Uterus (tissue), 2 donors: Measurements from ENCODE around the gene KRTAP5-8.

Source experiments
- POLR2A ChIP-seq, 2 donors: fragments of 450-650 bp; IDR thresholded peaks; one replicate each; pipeline ENCODE4 v1.6.1; 2016; ENCODE audit warnings: antibody characterized with exemption in 2 of 2, mild to moderate bottlenecking in 1 of 2, moderate library complexity in 1 of 2
- TF ChIP-seq, protein P1 (sequence below), 4 experiments: fragments of 200-600 bp in 2 of 4; fragments of 450-650 bp in 2 of 4; sonication (generic) in 2 of 4; IDR thresholded peaks; one replicate each; pipeline ENCODE4 v1.5.1; 2016 to 2019; ENCODE audit warnings: antibody characterized with exemption in 4 of 4, mild to moderate bottlenecking in 2 of 4, moderate library complexity in 1 of 4

DNA sequence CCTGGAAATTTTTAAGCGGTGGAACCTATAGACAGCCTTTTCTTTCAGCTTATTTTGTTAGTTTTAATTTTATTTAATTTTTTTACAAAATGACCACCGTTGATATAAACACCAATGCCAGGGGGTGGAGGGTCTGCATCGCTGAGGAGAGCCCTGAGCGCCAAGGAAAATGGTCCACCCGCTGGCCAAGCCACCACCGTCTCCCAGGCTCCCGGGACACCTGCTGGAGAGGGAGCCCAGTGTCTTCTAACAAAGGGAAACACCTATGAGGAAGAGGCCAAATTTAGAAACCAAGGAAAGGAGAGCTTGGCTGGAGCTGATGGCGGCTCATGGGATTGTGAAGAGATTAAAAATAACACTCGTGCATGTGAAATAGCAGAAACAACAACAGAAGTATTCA lies 288 bp upstream of the KRTAP5-8 start:
- TF ChIP-seq, protein P1, sequence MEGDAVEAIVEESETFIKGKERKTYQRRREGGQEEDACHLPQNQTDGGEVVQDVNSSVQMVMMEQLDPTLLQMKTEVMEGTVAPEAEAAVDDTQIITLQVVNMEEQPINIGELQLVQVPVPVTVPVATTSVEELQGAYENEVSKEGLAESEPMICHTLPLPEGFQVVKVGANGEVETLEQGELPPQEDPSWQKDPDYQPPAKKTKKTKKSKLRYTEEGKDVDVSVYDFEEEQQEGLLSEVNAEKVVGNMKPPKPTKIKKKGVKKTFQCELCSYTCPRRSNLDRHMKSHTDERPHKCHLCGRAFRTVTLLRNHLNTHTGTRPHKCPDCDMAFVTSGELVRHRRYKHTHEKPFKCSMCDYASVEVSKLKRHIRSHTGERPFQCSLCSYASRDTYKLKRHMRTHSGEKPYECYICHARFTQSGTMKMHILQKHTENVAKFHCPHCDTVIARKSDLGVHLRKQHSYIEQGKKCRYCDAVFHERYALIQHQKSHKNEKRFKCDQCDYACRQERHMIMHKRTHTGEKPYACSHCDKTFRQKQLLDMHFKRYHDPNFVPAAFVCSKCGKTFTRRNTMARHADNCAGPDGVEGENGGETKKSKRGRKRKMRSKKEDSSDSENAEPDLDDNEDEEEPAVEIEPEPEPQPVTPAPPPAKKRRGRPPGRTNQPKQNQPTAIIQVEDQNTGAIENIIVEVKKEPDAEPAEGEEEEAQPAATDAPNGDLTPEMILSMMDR (IDR thresholded peaks at IDR 0.05) = no peak
- no peak for TF ChIP-seq POLR2A (IDR thresholded peaks at IDR 0.05)
